Liver (tissue), 9 donors: ENCODE data around the gene GPR107. TPM values are rescaled to one million over a fixed set of nuclear protein-coding genes. Genes with fewer than 3 reads are reported as not detected.

Experiments
- DNase-seq: peaks from one replicate; pipeline ENCODE4 v3.0.0-alpha.2; 2017; ENCODE audit warnings: low spot score
- H3K27ac ChIP-seq, 2 donors: one replicate each; pipeline ENCODE4 v1.7.0; 2013; ENCODE audit warnings: inconsistent platforms in 2 of 2, low read length in 2 of 2, control low read depth in 1 of 2, low read depth in 1 of 2, mild to moderate bottlenecking in 1 of 2
- H3K27me3 ChIP-seq, 4 donors: one replicate each; pipeline versions ENCODE4 v1.6.1 to v1.7.0; 2013; ENCODE audit warnings: low read length in 3 of 4, inconsistent platforms in 1 of 4, mild to moderate bottlenecking in 1 of 4, moderate library complexity in 1 of 4; ENCODE audit not compliant: control insufficient read depth in 4 of 4, insufficient read depth in 4 of 4
- H3K36me3 ChIP-seq, 4 donors: one replicate each; pipeline versions ENCODE4 v1.6.1 to v1.7.0; 2013; ENCODE audit warnings: low read length in 3 of 4, mild to moderate bottlenecking in 3 of 4, low read depth in 1 of 4, moderate library complexity in 1 of 4; ENCODE audit not compliant: control insufficient read depth in 4 of 4, insufficient read depth in 3 of 4
- H3K4me1 ChIP-seq, 4 donors: one replicate each; pipeline versions ENCODE4 v1.6.1 to v1.7.0; 2013; ENCODE audit warnings: low read length in 3 of 4, mild to moderate bottlenecking in 3 of 4, moderate library complexity in 1 of 4; ENCODE audit not compliant: control insufficient read depth in 4 of 4, insufficient read depth in 4 of 4
- H3K4me3 ChIP-seq, 3 donors: one replicate each; pipeline versions ENCODE4 v1.6.1 to v1.7.0; 2013; ENCODE audit warnings: low read length in 3 of 3, control low read depth in 1 of 3, low read depth in 1 of 3, mild to moderate bottlenecking in 1 of 3
- H3K9ac ChIP-seq, 2 donors: one replicate each; pipeline ENCODE4 v1.7.0; 2013; ENCODE audit warnings: low read length in 2 of 2, mild to moderate bottlenecking in 2 of 2, moderate library complexity in 2 of 2, control low read depth in 1 of 2, low read depth in 1 of 2
- H3K9me3 ChIP-seq, 4 donors: one replicate each; pipeline versions ENCODE4 v1.6.1 to v1.7.0; 2013; ENCODE audit warnings: low read length in 3 of 4; ENCODE audit not compliant: control insufficient read depth in 4 of 4
- EGR1 ChIP-seq, 2 donors: IDR thresholded peaks; 2 replicates each; pipeline ENCODE4 v1.6.1; 2016 to 2018; ENCODE audit warnings: antibody characterized with exemption in 2 of 2, low read depth in 2 of 2
- FOXA1 ChIP-seq: IDR thresholded peaks from 2 replicates; pipeline ENCODE4 v1.6.1; 2016; ENCODE audit warnings: antibody characterized with exemption
- FOXA2 ChIP-seq: IDR thresholded peaks from 2 replicates; pipeline ENCODE4 v1.6.1; 2016; ENCODE audit warnings: antibody characterized with exemption
- GABPA ChIP-seq, 2 donors: IDR thresholded peaks in 1 of 2; conservative IDR thresholded peaks in 1 of 2; 2 replicates each; pipeline ENCODE4 v1.6.1; 2016; ENCODE audit warnings: antibody characterized with exemption in 2 of 2, mild to moderate bottlenecking in 1 of 2, moderate library complexity in 1 of 2
- HNF4G ChIP-seq: IDR thresholded peaks from 2 replicates; pipeline ENCODE4 v1.6.1; 2016; ENCODE audit warnings: antibody characterized with exemption
- JUND ChIP-seq, 2 donors: IDR thresholded peaks; 2 replicates each; pipeline ENCODE4 v1.6.1; 2016; ENCODE audit warnings: antibody characterized with exemption in 2 of 2
- NR2F2 ChIP-seq: IDR thresholded peaks from 2 replicates; pipeline ENCODE4 v1.6.1; 2016; ENCODE audit warnings: antibody characterized with exemption
- REST ChIP-seq: IDR thresholded peaks from 2 replicates; pipeline ENCODE4 v1.6.1; 2016; ENCODE audit warnings: antibody characterized with exemption, mild to moderate bottlenecking
- RXRA ChIP-seq, 2 donors: IDR thresholded peaks; 2 replicates each; pipeline ENCODE4 v1.6.1; 2017 to 2018; ENCODE audit warnings: antibody characterized with exemption in 2 of 2, mild to moderate bottlenecking in 1 of 2
- SP1 ChIP-seq: IDR thresholded peaks from 2 replicates; pipeline ENCODE4 v1.6.1; 2018; ENCODE audit warnings: antibody characterized with exemption, mild to moderate bottlenecking
- TAF1 ChIP-seq: conservative IDR thresholded peaks from 2 replicates; pipeline ENCODE4 v1.6.1; 2016; ENCODE audit warnings: antibody characterized with exemption, mild to moderate bottlenecking
- YY1 ChIP-seq: IDR thresholded peaks from 2 replicates; pipeline ENCODE4 v1.6.1; 2016; ENCODE audit warnings: antibody characterized with exemption, mild to moderate bottlenecking
- WGBS: extraction: QIAGEN DNeasy Blood & Tissue Kit; methylation state at CpG from one replicate; pipeline ENCODE4 v1.1.7; 2013; 5-methylcytosine and 5-hydroxymethylcytosine counted together
- polyA plus RNA-seq, 2 donors: library from polyadenylated mRNA; stranded (reverse) in 1 of 2; unstranded in 1 of 2; fragments of 200-250 nt in 1 of 2; fragments of >200 nt in 1 of 2; fragmentation: Nextera tagmentation in 1 of 2; extraction: Ambion mirVana in 1 of 2; gene quantifications; one replicate each; pipeline versions ENCODE4 v1.2.1 to v1.2.3, GENCODE V29; 2013 to 2015
- total RNA-seq, 2 donors: library from RNA; depleted of rRNA; stranded (reverse); fragments of >200 nt; gene quantifications; one replicate each; pipeline ENCODE4 v1.2.3, GENCODE V29; 2014
- TF ChIP-seq, protein P1 (sequence below): IDR thresholded peaks from 2 replicates; pipeline ENCODE4 v1.6.1; 2016; ENCODE audit warnings: antibody characterized with exemption
- TF ChIP-seq, protein P2 (sequence below): IDR thresholded peaks from 2 replicates; pipeline ENCODE4 v1.6.1; 2016; ENCODE audit warnings: antibody characterized with exemption
- TF ChIP-seq, protein P3 (sequence below): fragments of 150-350 bp; IDR thresholded peaks from 2 replicates; pipeline ENCODE4 v1.5.1; 2017; ENCODE audit warnings: improper control_type of control experiment, low read depth, low read length; ENCODE audit not compliant: missing input control
- TF ChIP-seq, protein P4 (sequence below): IDR thresholded peaks from 2 replicates; pipeline ENCODE4 v1.6.1; 2016; ENCODE audit warnings: antibody characterized with exemption
- donor health status: healthy.
- donor health status: healthy.
- donor health status: healthy.
- donor health status: healthy.
- donor health status: healthy.

The GPR107 gene
- total and polyA plus RNA-seq, 4 donors: 3.8 to 17.2 (median 11.4) TPM

DNA sequence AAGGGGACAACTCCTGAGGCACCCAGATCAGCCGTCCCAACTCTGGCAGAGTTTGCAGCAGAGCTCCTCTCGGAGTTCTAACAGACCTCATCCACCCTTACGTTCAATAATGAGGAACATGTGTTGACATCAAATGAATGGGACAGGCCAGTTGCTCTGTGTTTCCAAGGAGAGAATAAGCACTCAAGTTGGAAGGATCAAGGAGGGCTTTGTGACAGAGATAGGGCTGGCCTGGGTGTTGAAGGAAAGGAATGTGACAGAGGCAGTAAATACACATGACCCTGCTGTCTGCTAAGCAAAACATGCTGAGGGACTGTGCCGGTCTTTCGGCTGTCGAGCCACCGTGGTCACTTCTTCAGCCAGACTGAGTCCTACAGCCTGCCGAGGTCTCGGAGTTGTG is 48.2 kb downstream of the GPR107 start:
- H3K9me3 ChIP-seq: no peaks in the 10 kb centered on the region
- peaks cover 16 to 45% (median 34%) of the 10 kb centered on the region in 4 donors for H3K36me3 ChIP-seq
- no peak overlapping the region for H3K9ac ChIP-seq
- no peak overlapping the region for H3K4me3 ChIP-seq
- H3K4me1 ChIP-seq: no peaks in the 10 kb centered on the region
- no peak overlapping the region for H3K27ac ChIP-seq
- DNase-seq: no peak
- H3K27me3 ChIP-seq: no peaks in the 10 kb centered on the region
- TF ChIP-seq TAF1 (no peak), JUND (IDR thresholded peaks at IDR 0.05) (no peak), SP1 (no peak), FOXA2 (no peak), EGR1 (IDR thresholded peaks at IDR 0.05; ENCODE audit: low read depth in 2 of 2) (no peak), REST (no peak), HNF4G (no peak), NR2F2 (no peak), RXRA (IDR thresholded peaks at IDR 0.05) (no peak), FOXA1 (no peak), YY1 (no peak), GABPA (IDR thresholded peaks at IDR 0.05 in 1 of 2, conservative IDR thresholded peaks at IDR 0.05 in 1 of 2) (no peak)
- TF ChIP-seq, protein P1, sequence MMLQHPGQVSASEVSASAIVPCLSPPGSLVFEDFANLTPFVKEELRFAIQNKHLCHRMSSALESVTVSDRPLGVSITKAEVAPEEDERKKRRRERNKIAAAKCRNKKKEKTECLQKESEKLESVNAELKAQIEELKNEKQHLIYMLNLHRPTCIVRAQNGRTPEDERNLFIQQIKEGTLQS: no peak
- TF ChIP-seq, protein P2, sequence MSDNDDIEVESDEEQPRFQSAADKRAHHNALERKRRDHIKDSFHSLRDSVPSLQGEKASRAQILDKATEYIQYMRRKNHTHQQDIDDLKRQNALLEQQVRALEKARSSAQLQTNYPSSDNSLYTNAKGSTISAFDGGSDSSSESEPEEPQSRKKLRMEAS: no peak
- TF ChIP-seq, protein P3, sequence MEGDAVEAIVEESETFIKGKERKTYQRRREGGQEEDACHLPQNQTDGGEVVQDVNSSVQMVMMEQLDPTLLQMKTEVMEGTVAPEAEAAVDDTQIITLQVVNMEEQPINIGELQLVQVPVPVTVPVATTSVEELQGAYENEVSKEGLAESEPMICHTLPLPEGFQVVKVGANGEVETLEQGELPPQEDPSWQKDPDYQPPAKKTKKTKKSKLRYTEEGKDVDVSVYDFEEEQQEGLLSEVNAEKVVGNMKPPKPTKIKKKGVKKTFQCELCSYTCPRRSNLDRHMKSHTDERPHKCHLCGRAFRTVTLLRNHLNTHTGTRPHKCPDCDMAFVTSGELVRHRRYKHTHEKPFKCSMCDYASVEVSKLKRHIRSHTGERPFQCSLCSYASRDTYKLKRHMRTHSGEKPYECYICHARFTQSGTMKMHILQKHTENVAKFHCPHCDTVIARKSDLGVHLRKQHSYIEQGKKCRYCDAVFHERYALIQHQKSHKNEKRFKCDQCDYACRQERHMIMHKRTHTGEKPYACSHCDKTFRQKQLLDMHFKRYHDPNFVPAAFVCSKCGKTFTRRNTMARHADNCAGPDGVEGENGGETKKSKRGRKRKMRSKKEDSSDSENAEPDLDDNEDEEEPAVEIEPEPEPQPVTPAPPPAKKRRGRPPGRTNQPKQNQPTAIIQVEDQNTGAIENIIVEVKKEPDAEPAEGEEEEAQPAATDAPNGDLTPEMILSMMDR: no peak
- TF ChIP-seq, protein P4, sequence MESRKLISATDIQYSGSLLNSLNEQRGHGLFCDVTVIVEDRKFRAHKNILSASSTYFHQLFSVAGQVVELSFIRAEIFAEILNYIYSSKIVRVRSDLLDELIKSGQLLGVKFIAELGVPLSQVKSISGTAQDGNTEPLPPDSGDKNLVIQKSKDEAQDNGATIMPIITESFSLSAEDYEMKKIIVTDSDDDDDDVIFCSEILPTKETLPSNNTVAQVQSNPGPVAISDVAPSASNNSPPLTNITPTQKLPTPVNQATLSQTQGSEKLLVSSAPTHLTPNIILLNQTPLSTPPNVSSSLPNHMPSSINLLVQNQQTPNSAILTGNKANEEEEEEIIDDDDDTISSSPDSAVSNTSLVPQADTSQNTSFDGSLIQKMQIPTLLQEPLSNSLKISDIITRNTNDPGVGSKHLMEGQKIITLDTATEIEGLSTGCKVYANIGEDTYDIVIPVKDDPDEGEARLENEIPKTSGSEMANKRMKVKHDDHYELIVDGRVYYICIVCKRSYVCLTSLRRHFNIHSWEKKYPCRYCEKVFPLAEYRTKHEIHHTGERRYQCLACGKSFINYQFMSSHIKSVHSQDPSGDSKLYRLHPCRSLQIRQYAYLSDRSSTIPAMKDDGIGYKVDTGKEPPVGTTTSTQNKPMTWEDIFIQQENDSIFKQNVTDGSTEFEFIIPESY: no peak
- 91% methylated on average over 9 of the region's 9 CpGs for WGBS
